PC-9 (cell line): ENCODE data around the gene MEF2B. TPM values are rescaled to one million over a fixed set of nuclear protein-coding genes. Genes with fewer than 3 reads are reported as not detected.

Source experiments
- BruUV-seq: library from RNA; stranded (reverse); fragments of 400-500 nt; replicated peaks from 2 replicates; lab custom pipeline; 2021; lab: Mats Ljungman, UMichigan
- CTCF ChIA-PET: fragments of 300-600 bp; sonication (Branson Sonifier 250); formaldehyde crosslinking; loops from one replicate; lab custom pipeline; 2022; ENCODE audit warnings: antibody characterized with exemption; lab: Charles Lee
- POLR2A ChIA-PET: fragments of 300-600 bp; sonication (Branson Sonifier 250); formaldehyde crosslinking; loops from one replicate; lab custom pipeline; 2022; ENCODE audit warnings: antibody characterized with exemption; ENCODE audit not compliant: unreplicated experiment; lab: Charles Lee
- DNase-seq, 2 experiments: peaks; one replicate each; pipeline versions ENCODE4 v3.0.0 to v3.0.0-alpha.2; 2015 to 2022; ENCODE audit warnings: mixed read lengths in 1 of 2
- H2AFZ ChIP-seq: fragments of 200-600 bp; sonication (generic); 2 replicates; pipeline ENCODE4 v1.8.1; 2017; ENCODE audit warnings: antibody characterized with exemption
- H3F3A ChIP-seq: fragments of 200-600 bp; sonication (generic); 2 replicates; pipeline ENCODE4 v1.8.1; 2017; ENCODE audit warnings: antibody characterized with exemption, mild to moderate bottlenecking, low read depth; ENCODE audit not compliant: insufficient read depth
- H3K27ac ChIP-seq: fragments of 200-600 bp; sonication (generic); 2 replicates; pipeline ENCODE4 v1.6.1; 2016; ENCODE audit warnings: mixed run types
- H3K27me3 ChIP-seq: fragments of 200-600 bp; sonication (generic); 2 replicates; pipeline ENCODE4 v1.6.1; 2016; ENCODE audit warnings: low read depth, mixed run types; ENCODE audit not compliant: insufficient read depth
- H3K36me3 ChIP-seq: fragments of 200-600 bp; sonication (generic); 2 replicates; pipeline ENCODE4 v1.6.1; 2016; ENCODE audit warnings: low read depth, mixed run types
- H3K4me1 ChIP-seq: fragments of 200-600 bp; sonication (generic); replicated peaks from 2 replicates; pipeline ENCODE4 v1.6.1; 2016; ENCODE audit warnings: mixed run types; ENCODE audit not compliant: insufficient read depth
- H3K4me2 ChIP-seq: fragments of 200-600 bp; sonication (generic); 2 replicates; pipeline ENCODE4 v1.6.1; 2017; ENCODE audit warnings: mixed run types
- H3K4me3 ChIP-seq: fragments of 200-600 bp; sonication (generic); 2 replicates; pipeline ENCODE4 v1.6.1; 2016; ENCODE audit warnings: mixed run types
- H3K79me2 ChIP-seq: fragments of 200-600 bp; sonication (generic); 2 replicates; pipeline ENCODE4 v1.6.1; 2017; ENCODE audit warnings: low read depth, mixed run types
- H3K9me2 ChIP-seq: fragments of 200-600 bp; sonication (generic); 2 replicates; pipeline ENCODE4 v1.8.1; 2017; ENCODE audit warnings: mild to moderate bottlenecking; ENCODE audit not compliant: insufficient read depth
- H3K9me3 ChIP-seq: fragments of 200-600 bp; sonication (generic); 2 replicates; pipeline ENCODE4 v1.8.1; 2016; ENCODE audit warnings: low read depth; ENCODE audit not compliant: insufficient read depth
- H4K20me1 ChIP-seq: fragments of 200-600 bp; sonication (generic); 2 replicates; pipeline ENCODE4 v1.8.1; 2017; ENCODE audit not compliant: insufficient read depth
- EZH2 ChIP-seq: fragments of 200-600 bp; sonication (generic); IDR thresholded peaks from 2 replicates; pipeline ENCODE4 v1.8.0; 2017; ENCODE audit warnings: antibody characterized with exemption, low read depth
- intact Hi-C: fragments of 100-400 bp; cut with micrococcal nuclease; formaldehyde crosslinking; loops from one replicate; pipeline ENCODE4 v1.10.0; 2022; ENCODE audit not compliant: unreplicated experiment
- total RNA-seq: library from RNA; stranded (reverse); gene quantifications from 2 replicates; pipeline ENCODE4 v1.2.3, GENCODE V29; 2021
- TF ChIP-seq, protein P1 (sequence below): fragments of 200-600 bp; sonication (generic); conservative IDR thresholded peaks from 2 replicates; pipeline ENCODE4 v1.6.1; 2017; ENCODE audit warnings: mixed run types, antibody characterized with exemption, mild to moderate bottlenecking, moderate library complexity

Gene MEF2B
- total RNA-seq, 1 experiment from 2014 or later: 1.8 TPM

- Histone ChIP-seq H3K9me2 (no peaks in the 10 kb centered on the region), H3K79me2 (no peaks in the 10 kb centered on the region), H3K4me2 (no peak overlapping the region), H3K27me3 (no peaks in the 10 kb centered on the region), H3K4me1 (no peaks in the 10 kb centered on the region), H3K4me3 (no peak overlapping the region), H3F3A (peaks cover 5% of the 10 kb centered on the region; the same call in 1 of the 2 replicates), H3K9me3 (no peaks in the 10 kb centered on the region), H3K27ac (no peak overlapping the region), H2AFZ (no peak overlapping the region), H4K20me1 (no peaks in the 10 kb centered on the region; the same call in 1 of the 2 replicates), H3K36me3 (no peaks in the 10 kb centered on the region)
- no TSS peak for BruUV-seq
- intact Hi-C loops: no loop called here
- ChIA-PET CTCF (no interaction called here), POLR2A (no interaction called here)
- TF ChIP-seq EZH2: no peak
- TF ChIP-seq, protein P1, sequence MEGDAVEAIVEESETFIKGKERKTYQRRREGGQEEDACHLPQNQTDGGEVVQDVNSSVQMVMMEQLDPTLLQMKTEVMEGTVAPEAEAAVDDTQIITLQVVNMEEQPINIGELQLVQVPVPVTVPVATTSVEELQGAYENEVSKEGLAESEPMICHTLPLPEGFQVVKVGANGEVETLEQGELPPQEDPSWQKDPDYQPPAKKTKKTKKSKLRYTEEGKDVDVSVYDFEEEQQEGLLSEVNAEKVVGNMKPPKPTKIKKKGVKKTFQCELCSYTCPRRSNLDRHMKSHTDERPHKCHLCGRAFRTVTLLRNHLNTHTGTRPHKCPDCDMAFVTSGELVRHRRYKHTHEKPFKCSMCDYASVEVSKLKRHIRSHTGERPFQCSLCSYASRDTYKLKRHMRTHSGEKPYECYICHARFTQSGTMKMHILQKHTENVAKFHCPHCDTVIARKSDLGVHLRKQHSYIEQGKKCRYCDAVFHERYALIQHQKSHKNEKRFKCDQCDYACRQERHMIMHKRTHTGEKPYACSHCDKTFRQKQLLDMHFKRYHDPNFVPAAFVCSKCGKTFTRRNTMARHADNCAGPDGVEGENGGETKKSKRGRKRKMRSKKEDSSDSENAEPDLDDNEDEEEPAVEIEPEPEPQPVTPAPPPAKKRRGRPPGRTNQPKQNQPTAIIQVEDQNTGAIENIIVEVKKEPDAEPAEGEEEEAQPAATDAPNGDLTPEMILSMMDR: no peak
- DNase-seq: no peak
These were observed 9.5 kb downstream of the MEF2B start for GRCh38 chr19:19160461-19161035.

- H3K4me3 ChIP-seq: no peak overlapping the region
- intact Hi-C loops: no loop called here
- peaks cover 5% of the 10 kb centered on the region; the same call in 1 of the 2 replicates for H3F3A ChIP-seq
- H3K4me1 ChIP-seq: no peaks in the 10 kb centered on the region
- no peaks in the 10 kb centered on the region for H3K79me2 ChIP-seq
- DNase-seq: no peak
- H4K20me1 ChIP-seq: no peaks in the 10 kb centered on the region; the same call in 1 of the 2 replicates
- POLR2A ChIA-PET: no interaction called here
- CTCF ChIA-PET: no interaction called here
- no peak overlapping the region for H2AFZ ChIP-seq
- TF ChIP-seq, protein P1: no peak
- no peak overlapping the region for H3K27ac ChIP-seq
- no peaks in the 10 kb centered on the region for H3K9me3 ChIP-seq
- no peak overlapping the region for H3K4me2 ChIP-seq
- BruUV-seq: no TSS peak
- no peaks in the 10 kb centered on the region for H3K9me2 ChIP-seq
- no peaks in the 10 kb centered on the region for H3K36me3 ChIP-seq
- no peaks in the 10 kb centered on the region for H3K27me3 ChIP-seq
These were observed 10.5 kb downstream of the MEF2B start for GRCh38 chr19:19159534-19159933.

- ChIA-PET POLR2A (no interaction called here), CTCF (no interaction called here)
- no peak for TF ChIP-seq EZH2
- TF ChIP-seq, protein P1: no peak
- H3F3A ChIP-seq: no peaks in the 10 kb centered on the region
- no peaks in the 10 kb centered on the region for H3K27me3 ChIP-seq
- no peak overlapping the region for H3K4me2 ChIP-seq
- no peaks in the 10 kb centered on the region for H3K4me1 ChIP-seq
- no peak overlapping the region for H2AFZ ChIP-seq
- H3K9me3 ChIP-seq: no peaks in the 10 kb centered on the region
- H3K36me3 ChIP-seq: no peaks in the 10 kb centered on the region
- BruUV-seq: no TSS peak
- no peak overlapping the region for H3K27ac ChIP-seq
- no peaks in the 10 kb centered on the region; the same call in 1 of the 2 replicates for H4K20me1 ChIP-seq
- H3K9me2 ChIP-seq: no peaks in the 10 kb centered on the region
- intact Hi-C loops: no loop called here
- no peaks in the 10 kb centered on the region for H3K79me2 ChIP-seq
- no peak overlapping the region for H3K4me3 ChIP-seq
- no peak for DNase-seq
These were observed 12.3 kb downstream of the MEF2B start for GRCh38 chr19:19157808-19158207.
